SU-DHL-6 (cell line): ENCODE data around the gene CEP19.

Source experiments
- H2AFZ ChIP-seq: fragments of 200-600 bp; sonication (generic); 2 replicates; pipeline ENCODE4 v1.6.1; 2014; ENCODE audit warnings: low read depth, mild to moderate bottlenecking, moderate library complexity, mixed read lengths, antibody characterized with exemption, low read length; ENCODE audit not compliant: severe bottlenecking
- H3F3A ChIP-seq: fragments of 200-600 bp; shearing (Covaris generic); 2 replicates; pipeline ENCODE4 v1.6.0; 2016; ENCODE audit warnings: antibody characterized with exemption, mild to moderate bottlenecking; ENCODE audit not compliant: insufficient read depth
- H3K27ac ChIP-seq: fragments of 200-600 bp; sonication (generic); 2 replicates; pipeline ENCODE4 v1.5.1; 2016; ENCODE audit warnings: low read depth, mild to moderate bottlenecking, low read length, moderate library complexity, mixed read lengths
- H3K27me3 ChIP-seq: fragments of 200-600 bp; sonication (generic), shearing (Covaris generic); 2 replicates; pipeline ENCODE4 v1.6.0; 2014; ENCODE audit warnings: mild to moderate bottlenecking, low read length
- H3K36me3 ChIP-seq: fragments of 200-600 bp; sonication (generic); 2 replicates; pipeline ENCODE4 v1.6.1; 2014; ENCODE audit warnings: mild to moderate bottlenecking, low read length, mixed read lengths
- H3K4me2 ChIP-seq: fragments of 300-600, 200-600 bp; shearing (Covaris generic), sonication (generic); 2 replicates; pipeline ENCODE4 v1.6.0; 2014; ENCODE audit warnings: low read length, low read depth, mild to moderate bottlenecking; ENCODE audit not compliant: poor library complexity, severe bottlenecking
- H3K4me3 ChIP-seq: fragments of 200-600 bp; sonication (generic); 2 replicates; pipeline ENCODE4 v1.5.1; 2014; ENCODE audit warnings: antibody characterized with exemption, low read length, mild to moderate bottlenecking, mixed read lengths; ENCODE audit not compliant: insufficient read depth, poor library complexity, severe bottlenecking
- H3K79me2 ChIP-seq: fragments of 200-600 bp; sonication (generic); 2 replicates; pipeline ENCODE4 v1.6.1; 2014; ENCODE audit warnings: mild to moderate bottlenecking, low read length, moderate library complexity; ENCODE audit not compliant: insufficient read depth
- H3K9ac ChIP-seq: fragments of 200-600 bp; sonication (generic); 2 replicates; pipeline ENCODE4 v1.7.0; 2014; ENCODE audit warnings: mild to moderate bottlenecking, low read length
- H3K9me2 ChIP-seq: fragments of 200-600 bp; sonication (generic); replicated peaks from 2 replicates; pipeline ENCODE4 v1.6.1; 2014; ENCODE audit warnings: low read length; ENCODE audit not compliant: insufficient read depth
- H3K9me3 ChIP-seq: fragments of 200-600 bp; sonication (generic); 2 replicates; pipeline ENCODE4 v1.6.1; 2014; ENCODE audit warnings: low read length, mixed read lengths; ENCODE audit not compliant: insufficient read depth
- H4K20me1 ChIP-seq: fragments of 200-600 bp; sonication (generic); 2 replicates; pipeline ENCODE4 v1.6.1; 2014; ENCODE audit warnings: low read depth, mild to moderate bottlenecking, antibody characterized with exemption, low read length, moderate library complexity, mixed read lengths
- EZH2phosphoT487 ChIP-seq: fragments of 200-600 bp; sonication (generic), shearing (Covaris generic); conservative IDR thresholded peaks from 2 replicates; pipeline ENCODE4 v1.6.1; 2018; ENCODE audit warnings: mild to moderate bottlenecking, antibody characterized with exemption, low read length, moderate library complexity, mixed read lengths
- TF ChIP-seq, protein P1 (sequence below): fragments of 200-600 bp; sonication (generic); IDR thresholded peaks from one replicate; pipeline ENCODE4 v1.5.1; 2017; ENCODE audit warnings: antibody characterized with exemption, mild to moderate bottlenecking, low read length, moderate library complexity; ENCODE audit not compliant: insufficient read depth, poor library complexity, severe bottlenecking

The CEP19 gene, protein sequence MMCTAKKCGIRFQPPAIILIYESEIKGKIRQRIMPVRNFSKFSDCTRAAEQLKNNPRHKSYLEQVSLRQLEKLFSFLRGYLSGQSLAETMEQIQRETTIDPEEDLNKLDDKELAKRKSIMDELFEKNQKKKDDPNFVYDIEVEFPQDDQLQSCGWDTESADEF

DNA sequence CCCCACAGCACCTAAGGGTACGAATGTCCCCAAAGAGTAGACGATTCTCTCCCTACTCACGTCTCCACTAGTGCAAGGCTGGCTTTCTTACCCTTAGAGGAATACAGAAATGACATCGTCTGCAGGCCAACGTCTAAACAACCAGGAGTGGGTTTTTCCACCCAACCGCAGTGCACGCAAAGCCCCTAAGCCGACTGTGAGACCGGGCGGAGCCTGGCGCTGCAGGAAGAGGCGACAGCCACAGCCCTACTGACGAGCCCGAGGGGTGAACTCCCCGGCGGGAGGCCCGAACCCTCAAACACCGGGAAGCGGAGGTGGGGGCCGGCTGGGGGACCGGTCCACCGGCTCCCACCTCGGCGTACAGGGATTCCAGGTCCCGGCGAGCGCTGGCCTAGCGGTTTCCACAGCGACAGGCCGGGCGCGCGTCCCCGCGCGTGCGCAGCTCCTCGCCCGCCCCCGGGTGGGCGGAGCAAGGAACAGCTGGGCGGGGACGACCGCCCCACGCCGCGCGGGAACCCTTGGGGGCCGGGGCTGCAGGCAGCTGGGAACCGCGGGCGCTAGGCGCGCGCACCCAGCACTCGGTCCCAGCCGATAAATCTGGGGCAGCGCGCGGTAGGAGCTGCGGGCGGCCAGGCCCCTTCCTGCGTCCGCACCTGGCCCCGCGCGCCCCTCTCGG lies at the start of gene CEP19, which contains the start of gene PIGX:
Gene CEP19, minus strand, starts transcription at position 413 of the 676 bp plus-strand sequence. CDS start 3,593 bp downstream, outside the sequence.
Gene PIGX, plus strand, starts transcription at position 540 of the 676 bp plus-strand sequence.
- peak within 1 kb of the TSS; percentile 59 for H3K4me2 ChIP-seq
- TF ChIP-seq EZH2phosphoT487 = no peak
- TF ChIP-seq, protein P1, sequence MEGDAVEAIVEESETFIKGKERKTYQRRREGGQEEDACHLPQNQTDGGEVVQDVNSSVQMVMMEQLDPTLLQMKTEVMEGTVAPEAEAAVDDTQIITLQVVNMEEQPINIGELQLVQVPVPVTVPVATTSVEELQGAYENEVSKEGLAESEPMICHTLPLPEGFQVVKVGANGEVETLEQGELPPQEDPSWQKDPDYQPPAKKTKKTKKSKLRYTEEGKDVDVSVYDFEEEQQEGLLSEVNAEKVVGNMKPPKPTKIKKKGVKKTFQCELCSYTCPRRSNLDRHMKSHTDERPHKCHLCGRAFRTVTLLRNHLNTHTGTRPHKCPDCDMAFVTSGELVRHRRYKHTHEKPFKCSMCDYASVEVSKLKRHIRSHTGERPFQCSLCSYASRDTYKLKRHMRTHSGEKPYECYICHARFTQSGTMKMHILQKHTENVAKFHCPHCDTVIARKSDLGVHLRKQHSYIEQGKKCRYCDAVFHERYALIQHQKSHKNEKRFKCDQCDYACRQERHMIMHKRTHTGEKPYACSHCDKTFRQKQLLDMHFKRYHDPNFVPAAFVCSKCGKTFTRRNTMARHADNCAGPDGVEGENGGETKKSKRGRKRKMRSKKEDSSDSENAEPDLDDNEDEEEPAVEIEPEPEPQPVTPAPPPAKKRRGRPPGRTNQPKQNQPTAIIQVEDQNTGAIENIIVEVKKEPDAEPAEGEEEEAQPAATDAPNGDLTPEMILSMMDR = no peak
- peak within 1 kb of the TSS; percentile 63 for H3K4me3 ChIP-seq
- no peaks in the 10 kb centered on the region for H3K9me2 ChIP-seq
- peak within 1 kb of the TSS; percentile 33 for H3K27ac ChIP-seq
- H4K20me1 ChIP-seq = no peaks in the 10 kb centered on the region
- peak within 1 kb of the TSS; percentile 94 for H3K9ac ChIP-seq
- H3K36me3 ChIP-seq = no peaks in the 10 kb centered on the region
- no peaks in the 10 kb centered on the region for H3K9me3 ChIP-seq
- H3F3A ChIP-seq = peaks cover 4% of the 10 kb centered on the region; the same call in 1 of the 2 replicates
- H3K27me3 ChIP-seq = no peaks in the 10 kb centered on the region
- H2AFZ ChIP-seq = peak within 1 kb of the TSS; percentile 88
- H3K79me2 ChIP-seq = no peaks in the 10 kb centered on the region; the same call in 1 of the 2 replicates

DNA sequence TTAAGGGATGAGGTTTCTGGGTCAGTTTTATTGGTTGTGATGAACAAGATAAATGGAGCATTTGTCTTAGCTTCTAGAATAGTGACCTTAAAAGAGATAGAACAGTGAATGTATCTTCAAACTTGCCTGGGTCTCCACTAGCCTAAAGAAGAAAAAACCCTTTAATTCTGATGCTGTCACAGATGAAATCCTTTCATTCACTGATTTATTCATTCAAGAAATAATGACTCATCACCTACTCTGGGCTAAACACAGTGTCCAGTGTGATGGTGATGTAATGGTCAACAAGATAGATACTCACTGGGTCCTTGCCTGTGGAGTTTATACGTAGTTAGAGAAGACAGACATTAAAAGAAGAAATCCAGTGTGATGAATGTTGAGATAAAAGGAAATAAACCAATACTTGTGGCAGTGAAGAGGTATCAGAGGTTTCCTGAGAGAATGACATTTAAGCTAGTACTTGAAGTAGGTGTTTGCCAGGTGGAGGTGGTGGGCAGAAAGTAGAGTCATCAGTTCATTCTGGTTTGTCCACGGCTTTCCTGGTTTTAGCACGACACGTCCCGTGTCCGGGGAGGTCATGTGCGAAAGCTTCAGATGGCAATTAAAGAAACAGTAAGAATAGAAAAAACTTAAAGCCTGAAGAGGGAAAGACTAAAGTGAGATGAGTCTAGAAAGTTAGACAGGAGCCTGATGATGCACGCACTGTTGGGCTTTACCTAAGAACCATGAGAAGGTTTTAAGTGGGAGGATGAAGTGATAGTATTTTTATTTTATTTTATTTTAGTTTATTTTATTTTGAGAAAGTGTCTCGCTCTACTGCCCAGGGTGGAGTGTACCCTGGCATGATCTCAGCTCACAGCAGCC lies 46.1 kb upstream of the CEP19 start:
- Histone ChIP-seq H3F3A (no peaks in the 10 kb centered on the region), H4K20me1 (no peaks in the 10 kb centered on the region), H3K4me3 (no peak overlapping the region), H3K79me2 (peaks cover 81% of the 10 kb centered on the region), H3K9me2 (no peaks in the 10 kb centered on the region), H3K9ac (no peak overlapping the region), H3K4me2 (no peak overlapping the region), H3K36me3 (peaks cover 28% of the 10 kb centered on the region), H2AFZ (no peak overlapping the region), H3K9me3 (peaks cover 13% of the 10 kb centered on the region; the same call in 1 of the 2 replicates), H3K27me3 (no peaks in the 10 kb centered on the region), H3K27ac (no peak overlapping the region)
- TF ChIP-seq, protein P1 = no peak
- no peak for TF ChIP-seq EZH2phosphoT487

DNA sequence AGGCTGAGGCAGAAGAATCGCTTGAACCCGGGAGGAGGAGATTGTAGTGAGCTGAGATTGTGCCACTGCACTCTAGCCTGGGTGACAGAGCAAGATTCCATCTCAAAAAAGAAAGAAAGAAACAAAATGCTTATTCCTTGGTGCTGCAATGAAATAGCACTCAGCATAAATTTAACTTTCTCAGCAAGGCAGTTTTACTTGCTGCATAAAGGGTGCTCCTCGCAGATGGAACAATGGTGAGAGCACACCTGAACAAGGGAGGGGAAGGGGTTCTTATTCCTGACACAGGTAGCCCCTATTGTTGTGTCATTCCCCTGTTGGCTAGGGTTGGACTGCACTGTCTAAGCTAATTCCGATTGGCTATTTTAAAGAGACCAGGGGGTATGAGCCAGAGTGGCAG lies 44.7 kb upstream of the CEP19 start:
- H2AFZ ChIP-seq = no peak overlapping the region
- peaks cover 13% of the 10 kb centered on the region; the same call in 1 of the 2 replicates for H3K9me3 ChIP-seq
- no peaks in the 10 kb centered on the region for H3F3A ChIP-seq
- peaks cover 28% of the 10 kb centered on the region for H3K36me3 ChIP-seq
- H3K27me3 ChIP-seq = no peaks in the 10 kb centered on the region
- TF ChIP-seq, protein P1 = no peak
- no peak for TF ChIP-seq EZH2phosphoT487
- H3K27ac ChIP-seq = no peak overlapping the region
- peaks cover 90% of the 10 kb centered on the region for H3K79me2 ChIP-seq
- no peak overlapping the region for H3K4me3 ChIP-seq
- no peak overlapping the region for H3K9ac ChIP-seq
- no peaks in the 10 kb centered on the region for H3K9me2 ChIP-seq
- no peak overlapping the region for H3K4me2 ChIP-seq
- no peaks in the 10 kb centered on the region for H4K20me1 ChIP-seq
